HG02610 (cell line): ENCODE results near the gene CLEC4M.
A peak's percentile ranks its signal among the peaks of the same experiment; 100 is the strongest.
"Not testable (repeated sequence)": the region's sequence is repeated elsewhere in the genome, so short reads cannot be mapped to it uniquely, and the experiment has no call there.

Source experiments
- ATAC-seq: cut with Tn5 transposase; IDR thresholded peaks from one replicate; pipeline ENCODE4 v1.9.1; 2021; ENCODE audit warnings: mild to moderate bottlenecking, moderate library complexity; ENCODE audit not compliant: unreplicated experiment

CLEC4M gene

DNA sequence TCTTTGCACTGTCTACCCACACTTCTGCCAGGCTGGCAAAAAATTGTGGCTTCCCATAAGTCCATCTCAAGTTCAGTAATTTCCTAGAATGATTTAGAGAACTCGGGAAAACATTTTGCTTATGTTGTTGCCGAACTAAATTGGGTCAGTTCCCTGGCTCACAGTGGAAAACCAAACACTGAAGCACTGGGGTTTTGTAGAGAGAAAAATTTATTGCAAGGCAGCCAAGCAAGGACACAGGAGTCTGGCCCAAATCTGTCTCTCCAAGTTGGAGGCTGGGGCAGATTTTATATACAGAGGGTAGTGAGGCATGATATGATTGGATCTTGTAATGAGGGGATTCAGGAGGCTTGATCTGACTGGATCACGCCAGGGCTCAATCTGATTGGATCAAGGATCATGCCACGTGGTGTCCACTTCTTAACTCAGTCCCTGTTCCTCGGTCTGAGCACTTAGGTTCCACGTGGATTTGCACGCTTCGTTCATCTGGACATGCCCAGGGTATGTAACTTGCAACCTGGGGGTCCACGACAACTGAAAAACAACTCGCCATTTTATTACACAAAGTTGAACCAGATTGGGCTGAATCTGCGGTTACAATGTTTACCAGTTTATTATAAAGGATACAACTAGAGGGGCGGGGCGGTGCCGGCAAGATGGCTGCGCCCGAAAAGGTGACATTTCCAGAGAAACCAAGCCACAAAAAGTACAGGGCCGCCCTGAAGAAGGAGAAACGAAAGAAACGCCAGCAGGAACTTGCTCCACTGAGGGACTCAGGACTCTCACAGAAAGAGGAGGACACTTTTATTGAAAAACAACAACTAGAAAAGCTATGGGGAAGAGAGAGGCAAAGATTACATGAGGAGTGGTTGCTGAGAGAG lies 23.0 kb upstream of the CLEC4M start:
- ATAC-seq = no peak

DNA sequence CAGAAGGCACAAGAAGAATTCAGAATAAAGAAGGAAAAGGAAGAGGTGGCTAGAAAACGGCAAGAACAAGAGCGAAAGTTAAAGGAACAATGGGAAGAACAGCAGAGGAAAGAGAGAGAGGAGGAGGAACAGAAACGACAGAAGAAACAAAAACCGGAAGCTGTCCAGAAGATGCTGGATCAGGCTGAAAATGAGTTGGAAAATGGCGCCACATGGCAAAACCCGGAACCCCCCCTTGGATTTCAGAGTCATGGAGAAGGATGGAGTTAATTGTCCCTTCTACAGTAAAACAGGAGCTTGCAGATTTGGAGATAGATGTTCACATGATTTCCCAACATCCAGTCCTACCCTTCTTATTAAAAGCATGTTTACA lies 22.4 kb upstream of the CLEC4M start:
- no peak for ATAC-seq

DNA sequence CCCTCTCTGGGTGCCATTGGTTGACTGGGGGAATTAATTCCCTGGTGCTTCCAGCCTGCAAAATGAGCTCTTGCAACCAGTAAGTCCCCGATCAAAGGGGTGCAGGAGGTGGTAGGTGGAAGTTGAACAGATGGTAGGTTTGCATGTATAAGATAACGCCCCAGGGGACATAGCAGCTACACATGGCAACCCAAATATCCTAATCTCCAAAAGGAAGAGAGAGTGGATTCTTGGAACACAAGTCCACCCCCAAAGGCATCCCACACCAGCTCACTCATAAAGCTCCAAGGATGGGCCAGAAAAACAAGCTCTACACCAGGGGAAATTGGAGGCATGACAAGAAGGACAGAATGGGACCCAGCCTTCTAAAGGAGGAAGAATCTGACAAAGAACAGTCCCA lies 20.5 kb upstream of the CLEC4M start:
- no peak for ATAC-seq

DNA sequence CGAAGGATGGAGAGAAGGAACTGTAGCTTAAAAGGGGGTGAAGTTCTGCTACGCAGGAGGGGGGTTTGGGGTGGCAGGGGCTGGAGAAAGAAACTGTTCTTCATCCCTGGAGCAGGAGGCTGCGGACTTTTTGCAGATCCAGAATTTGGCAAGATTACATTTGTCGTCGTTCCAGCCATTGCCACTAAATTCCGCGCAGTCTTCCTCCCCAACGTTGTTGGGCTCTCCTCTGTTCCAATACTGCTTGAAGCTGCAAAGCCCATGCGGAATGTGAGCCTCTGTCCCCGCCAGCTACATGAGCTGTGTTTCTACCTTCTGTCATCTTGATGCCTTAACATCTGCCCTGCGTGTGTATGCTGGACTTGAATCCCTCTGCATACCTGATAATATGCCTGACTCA lies 20.1 kb upstream of the CLEC4M start:
- no peak for ATAC-seq

DNA sequence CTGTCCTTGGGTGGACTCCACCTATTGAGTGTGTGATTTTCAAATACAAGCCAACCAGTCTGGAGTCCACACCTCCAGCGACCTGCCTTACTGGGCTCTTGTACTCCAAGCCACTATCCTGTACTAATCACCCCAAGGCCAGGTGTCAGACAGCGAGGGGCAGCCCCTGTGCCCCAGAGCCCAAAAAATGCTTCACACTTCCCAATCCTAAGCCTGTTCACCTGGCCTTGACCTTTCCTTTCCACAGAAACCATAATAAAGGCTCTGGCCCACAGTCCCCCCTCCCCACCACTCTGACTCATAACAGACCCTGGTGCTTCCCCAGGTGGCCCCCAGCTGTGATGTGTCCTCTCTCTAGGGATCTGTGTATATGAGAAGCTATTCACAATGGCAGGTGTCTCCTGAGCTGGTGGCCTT lies 19.6 kb upstream of the CLEC4M start:
- peak; percentile 76 for ATAC-seq

DNA sequence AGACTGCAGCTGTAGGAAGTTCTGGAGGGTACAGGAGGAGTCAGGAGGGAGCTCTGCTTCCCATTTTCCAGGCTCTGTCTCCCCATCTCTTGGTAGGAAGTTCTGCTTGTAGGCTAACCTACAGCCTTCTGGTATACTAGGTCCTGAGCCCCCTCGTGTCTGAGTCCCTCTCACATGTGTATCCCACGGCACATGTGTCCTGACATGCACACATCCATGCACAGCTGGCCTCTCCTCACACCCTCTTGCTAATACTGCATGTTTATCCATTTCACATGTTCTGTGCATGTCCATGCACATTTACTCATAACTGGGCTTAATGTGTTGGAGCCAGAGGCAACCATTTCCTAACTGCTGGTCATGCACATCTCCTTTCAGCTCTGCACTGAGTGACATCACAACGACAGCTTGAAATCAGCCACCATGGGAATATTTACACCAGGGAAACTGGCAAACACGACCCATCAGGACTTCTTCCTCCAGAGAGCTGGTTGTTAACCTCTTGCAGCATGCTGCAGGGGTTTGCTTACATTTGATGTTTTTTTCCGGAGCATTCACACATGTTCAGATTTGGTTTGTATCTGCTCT lies 18.8 kb upstream of the CLEC4M start:
- ATAC-seq = no peak

DNA sequence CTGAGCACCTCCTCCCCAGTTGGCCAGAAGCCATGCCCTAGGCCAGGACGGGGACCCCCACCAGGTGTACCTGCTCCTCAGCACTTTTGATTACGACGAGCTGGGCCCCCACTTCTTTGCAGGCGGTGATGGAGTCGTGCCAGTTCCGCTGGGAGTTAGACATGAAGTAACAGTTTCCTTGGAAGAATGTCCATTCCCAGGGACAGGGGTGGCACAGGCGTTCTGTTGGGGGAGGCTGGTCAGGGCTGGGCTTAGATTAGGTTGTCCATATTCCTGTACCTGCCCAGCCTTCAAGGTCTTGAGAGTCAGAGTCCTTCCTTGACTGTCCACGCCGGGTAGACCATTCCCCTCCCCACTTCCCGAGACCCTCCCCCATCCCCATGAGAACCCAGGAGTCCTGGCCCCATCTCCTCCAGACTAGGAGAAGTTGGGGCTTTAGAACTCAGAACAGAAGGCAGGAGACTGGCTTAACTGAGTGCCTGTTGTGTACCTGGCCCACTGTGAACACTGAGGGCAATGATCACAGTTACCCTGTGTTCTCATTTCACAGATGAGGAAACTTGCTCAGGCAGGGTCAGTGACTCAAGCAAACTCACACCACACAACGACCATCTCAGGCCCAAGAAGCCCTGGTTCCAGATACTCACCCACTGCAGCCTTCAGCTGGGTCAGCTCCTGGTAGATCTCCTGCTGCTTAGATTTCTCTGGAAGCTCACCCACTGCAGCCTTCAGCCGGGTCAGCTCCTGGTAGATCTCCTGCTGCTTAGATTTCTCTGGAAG lies 18.0 kb upstream of the CLEC4M start:
- ATAC-seq = no peak

DNA sequence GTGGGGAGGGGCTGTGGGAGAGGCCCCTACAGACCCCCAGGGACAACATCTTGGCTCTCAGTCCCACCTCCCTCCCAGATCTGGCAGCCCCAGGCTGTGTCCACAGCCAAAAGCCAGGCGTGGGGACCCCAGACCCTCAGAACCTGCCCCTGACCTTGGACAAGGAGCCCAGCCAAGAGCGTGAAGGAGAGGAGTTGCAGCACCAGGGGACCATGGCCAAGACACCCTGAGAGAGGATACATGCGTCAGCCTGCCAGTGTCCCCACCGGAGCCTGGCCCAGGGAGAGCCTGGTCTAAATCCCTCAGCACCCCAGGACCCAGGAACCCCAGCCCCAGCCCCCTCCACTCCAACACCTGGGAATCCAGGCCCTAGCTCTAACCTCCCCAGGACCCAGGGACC lies 16.7 kb upstream of the CLEC4M start:
- not testable (repeated sequence) for ATAC-seq

DNA sequence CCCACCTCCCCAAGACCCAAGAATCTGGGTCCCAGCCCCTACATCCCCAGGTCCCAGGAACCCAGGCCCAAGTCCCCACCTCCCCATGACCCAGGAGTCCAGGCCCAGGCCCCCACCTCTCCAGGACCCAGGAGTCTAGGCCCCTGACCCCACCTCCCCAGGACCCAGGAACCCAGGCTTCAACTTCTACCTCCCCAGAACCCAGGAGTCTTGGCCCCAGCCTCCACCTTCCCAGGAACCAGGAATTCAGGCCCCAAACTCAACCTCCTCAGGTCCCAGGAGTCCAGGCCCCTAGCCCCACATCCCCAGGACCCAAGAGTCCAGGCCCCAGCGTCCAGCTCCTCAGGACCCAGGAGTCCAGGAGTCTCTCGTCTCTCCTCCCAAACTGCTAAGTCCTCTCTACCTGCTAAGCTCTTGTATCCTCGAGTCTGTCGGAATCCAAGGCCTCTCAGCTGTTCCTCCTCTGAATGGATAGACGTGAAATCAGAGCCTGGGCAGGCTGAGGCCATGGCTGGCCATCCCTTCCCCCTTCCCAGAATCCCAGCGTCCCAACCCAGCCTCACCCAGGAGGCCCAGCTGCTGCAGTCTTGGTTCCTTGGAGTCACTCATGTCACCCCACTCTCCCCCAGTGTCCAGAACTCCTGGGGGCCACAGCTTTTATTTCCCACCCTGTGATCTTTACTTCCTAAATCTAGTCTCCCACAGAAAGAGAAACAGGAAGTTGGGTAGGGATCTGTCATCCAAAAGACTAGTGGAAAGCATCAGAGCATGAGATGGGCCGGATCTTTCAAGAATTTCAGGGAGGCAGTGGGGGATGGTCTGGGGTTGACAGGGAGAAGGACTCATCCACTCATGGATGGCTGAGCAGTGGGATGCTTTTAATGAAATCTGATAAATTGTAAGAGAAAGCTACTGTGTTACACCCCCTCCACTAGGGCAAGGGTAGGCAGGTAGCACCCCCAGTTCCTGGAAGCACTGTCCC lies 15.8 kb upstream of the CLEC4M start, which contains the start of gene CD209:
Gene CD209, minus strand, starts transcription at position 632 of the 982 bp plus-strand sequence. Its CDS starts 23 bp downstream, at position 609.
- ATAC-seq = no peak

DNA sequence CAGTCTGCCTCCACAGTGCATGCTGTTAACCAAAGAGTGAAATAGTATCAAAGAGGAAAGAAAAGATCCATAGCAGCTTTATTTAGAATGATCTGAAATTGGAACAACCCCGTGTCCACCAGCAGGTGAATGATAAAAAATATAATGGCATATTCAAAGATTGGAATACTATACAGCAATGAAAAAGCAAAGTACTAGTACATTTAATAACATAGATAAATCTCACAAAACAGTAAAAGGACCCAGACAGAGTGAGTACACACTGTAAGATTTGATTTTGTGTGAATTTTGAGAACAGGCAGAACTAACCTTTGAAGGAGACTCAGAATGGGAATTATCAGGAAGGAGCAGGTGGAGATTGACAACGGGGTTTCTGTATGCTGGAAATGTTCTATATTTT lies 14.9 kb upstream of the CLEC4M start:
- ATAC-seq = no peak

DNA sequence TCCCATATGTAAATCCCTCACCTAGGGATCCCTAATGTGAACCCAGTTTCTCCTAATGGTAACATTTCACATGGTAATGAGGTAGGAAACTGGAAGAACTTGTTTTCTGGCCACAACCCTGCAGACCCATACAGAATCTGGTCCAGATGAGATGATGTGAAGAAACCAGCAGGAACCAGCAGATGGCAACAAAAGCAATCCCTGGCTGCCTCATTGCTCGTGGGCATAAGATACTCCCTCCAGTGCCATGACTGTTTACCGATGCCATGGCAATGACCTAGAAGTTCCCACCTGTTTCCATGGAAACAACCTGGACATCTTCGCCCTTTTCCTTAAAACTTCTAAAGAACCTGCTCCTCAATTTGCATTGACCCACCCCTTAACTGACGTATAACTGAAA lies 14.3 kb upstream of the CLEC4M start:
- no peak for ATAC-seq

DNA sequence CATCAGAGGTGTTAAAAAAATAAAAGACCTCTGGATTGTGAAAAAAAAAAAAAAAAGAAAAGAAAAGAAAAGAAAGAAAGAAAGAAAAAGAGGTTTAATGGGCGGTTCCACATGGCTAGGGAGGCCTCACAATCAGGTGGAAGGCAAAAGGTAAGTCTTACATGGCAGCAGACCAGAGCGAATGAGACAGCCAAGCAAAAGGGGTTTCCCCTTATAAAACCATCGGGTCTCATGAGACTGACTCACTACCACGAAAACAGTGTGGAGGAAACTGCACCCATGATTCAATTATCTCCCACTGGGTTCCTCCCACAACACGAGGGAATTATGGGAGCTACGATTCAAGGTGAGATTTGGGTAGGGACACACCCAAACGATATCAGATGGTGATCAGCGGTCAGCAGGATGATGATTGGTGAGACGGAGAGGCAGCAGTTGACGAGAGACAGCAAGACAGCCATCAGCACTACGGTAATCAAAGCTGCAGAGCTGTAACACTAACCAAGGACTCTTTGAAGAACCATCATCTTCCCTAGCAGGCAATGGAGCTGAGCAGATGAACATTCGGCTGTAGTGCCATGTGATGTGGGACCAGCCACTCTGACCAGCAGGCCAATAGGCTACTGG lies 11.8 kb upstream of the CLEC4M start:
- no peak for ATAC-seq

DNA sequence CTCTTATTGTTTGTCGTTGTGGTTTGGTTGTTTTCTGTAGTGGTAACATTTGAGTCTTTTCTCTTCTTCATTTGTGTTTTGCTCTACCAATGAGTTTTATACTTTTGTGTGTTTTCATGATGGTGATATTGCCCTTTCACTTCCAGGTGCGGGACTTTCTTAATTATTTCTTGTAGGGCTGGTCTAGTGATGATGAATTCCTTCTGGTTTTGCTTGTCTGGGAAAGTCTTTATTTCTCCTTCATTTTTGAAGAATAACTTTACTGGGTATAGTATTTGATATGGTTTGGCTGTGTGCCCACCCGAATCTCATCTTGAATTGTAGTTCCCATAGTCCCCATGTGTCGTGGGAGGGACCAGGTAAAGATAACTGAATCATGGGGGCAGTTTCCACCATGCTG lies 6.8 kb upstream of the CLEC4M start:
- no peak for ATAC-seq

DNA sequence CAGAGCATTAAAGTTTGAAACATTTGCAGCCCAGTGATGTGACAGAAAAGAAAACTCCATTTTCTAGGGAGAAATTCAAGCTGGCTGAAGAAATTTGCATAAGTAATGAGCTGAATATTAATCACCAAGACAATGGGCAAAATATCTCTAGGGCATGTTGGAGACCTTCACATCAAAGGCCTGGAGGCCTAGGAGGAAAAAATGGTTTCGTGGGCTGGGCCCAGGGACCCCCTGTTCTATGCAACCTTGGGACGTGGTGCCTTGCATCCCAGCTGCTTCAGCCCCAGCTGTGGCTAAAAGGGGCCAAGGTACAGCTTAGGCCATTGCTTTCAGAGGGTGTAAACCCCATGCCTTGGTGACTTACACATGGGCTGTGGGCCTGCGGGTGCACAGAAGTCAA lies 5.7 kb upstream of the CLEC4M start:
- ATAC-seq = no peak

DNA sequence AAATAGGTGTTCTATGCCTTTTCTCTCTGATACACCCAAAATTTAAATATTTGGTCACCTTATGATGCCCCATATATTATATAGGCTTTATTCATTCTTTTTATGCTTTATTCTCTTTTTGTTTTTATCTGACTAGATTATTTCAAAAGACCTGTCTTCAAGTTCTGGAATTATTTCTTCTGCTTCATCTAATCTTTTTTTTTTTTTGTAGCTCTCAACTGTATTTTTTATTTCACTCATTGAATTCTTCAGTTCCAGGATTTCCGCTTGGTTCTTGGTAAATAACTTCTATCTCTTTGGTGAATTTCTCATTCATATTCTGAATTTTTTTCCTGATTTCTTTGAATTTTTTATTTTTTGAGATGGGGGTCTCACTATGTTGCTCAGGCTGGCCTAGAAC lies 3.9 kb upstream of the CLEC4M start:
- ATAC-seq = no peak

DNA sequence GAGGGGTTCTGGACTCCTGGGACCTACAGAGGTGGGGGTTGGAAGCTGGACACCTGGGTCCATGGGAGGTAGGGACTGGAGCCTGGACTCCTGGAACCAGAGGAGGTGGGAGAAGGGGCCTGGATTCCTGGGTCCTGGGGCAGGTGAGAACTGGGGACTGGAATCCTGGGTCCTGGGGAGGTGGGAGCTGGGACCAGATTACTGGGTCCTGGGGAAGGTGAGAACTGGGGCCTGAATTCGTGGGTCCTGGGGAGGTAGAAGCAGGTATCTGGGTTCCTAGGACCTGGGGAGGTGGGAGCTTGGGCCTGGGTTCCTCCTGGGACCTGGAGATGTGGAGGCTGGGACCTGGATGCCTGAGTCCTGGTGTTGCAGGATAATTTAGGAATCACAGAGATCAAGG lies 653 bp downstream of the CLEC4M start:
- ATAC-seq = no peak

DNA sequence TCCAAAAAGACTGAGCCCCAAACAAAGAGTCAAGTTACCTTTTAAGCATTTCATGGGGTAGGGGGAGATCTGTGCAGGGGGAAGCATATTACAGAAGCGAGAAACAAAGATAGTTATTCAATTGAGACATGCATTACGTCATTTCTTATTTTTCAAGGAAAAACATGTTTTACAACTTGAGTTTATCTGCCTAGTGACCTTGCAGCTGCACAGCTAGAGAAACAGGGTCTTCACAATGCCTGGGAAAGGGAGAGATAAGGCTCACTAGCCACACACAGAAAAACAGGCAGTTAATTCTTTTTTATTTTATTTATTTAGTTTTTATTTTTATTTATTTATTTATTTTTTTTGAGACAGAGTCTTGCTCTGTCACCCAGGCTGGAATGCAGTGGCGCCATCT lies 1.1 kb downstream of the CLEC4M start:
- ATAC-seq = not testable (repeated sequence)

DNA sequence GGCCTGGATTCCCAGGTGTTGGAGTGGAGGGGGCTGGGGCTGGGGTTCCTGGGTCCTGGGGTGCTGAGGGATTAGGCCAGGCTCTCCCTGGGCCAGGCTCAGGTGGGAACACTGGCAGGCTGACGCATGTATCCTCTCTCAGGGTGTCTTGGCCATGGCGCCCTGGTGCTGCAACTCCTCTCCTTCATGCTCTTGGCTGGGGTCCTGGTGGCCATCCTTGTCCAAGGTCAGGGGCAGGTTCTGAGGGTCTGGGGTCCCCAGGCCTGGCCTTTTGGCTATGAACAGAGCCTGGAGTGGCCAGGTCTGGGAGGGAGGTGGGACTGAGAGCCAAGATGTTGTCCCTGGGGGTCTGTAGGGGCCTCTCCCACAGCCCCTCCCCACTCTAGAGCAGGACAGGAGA lies 2.0 kb downstream of the CLEC4M start:
- ATAC-seq = not testable (repeated sequence)

DNA sequence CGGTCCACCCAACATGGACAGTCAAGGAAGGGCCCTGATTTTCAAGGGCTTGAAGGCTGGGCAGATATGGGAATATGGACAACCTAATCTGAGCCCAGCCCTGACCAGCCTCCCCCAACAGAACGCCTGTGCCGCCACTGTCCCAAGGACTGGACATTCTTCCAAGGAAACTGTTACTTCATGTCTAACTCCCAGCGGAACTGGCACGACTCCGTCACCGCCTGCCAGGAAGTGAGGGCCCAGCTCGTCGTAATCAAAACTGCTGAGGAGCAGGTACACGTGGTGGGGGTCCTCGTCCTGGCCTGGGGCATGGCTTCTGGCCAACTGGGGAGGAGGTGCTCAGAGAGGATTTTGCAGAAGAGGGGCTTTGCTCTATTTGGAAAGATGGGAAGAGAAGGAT lies 3.5 kb downstream of the CLEC4M start:
- no peak for ATAC-seq

DNA sequence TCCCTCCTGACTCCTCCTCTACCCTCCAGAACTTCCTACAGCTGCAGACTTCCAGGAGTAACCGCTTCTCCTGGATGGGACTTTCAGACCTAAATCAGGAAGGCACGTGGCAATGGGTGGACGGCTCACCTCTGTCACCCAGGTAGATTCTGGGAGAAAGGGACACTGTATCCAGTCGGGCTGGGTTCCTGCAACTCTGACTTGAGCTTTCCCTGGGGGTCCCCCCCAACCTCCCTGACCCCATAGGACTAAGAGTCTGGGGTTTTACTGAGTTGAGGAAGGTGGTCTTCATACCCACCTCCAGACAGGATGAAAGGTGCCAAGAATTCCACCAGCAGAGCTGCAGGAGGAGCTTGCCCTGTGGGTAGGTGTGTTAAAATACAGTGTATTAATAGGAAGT lies 4.4 kb downstream of the CLEC4M start:
- no peak for ATAC-seq
